ENCODE results near the gene NOTCH1. TPM values are rescaled to one million over a fixed set of nuclear protein-coding genes. Genes with fewer than 3 reads are reported as not detected.

Gene NOTCH1
- polyA plus RNA-seq, 1 donor from 2014 or later, result 0.15 TPM

GRCh38 chr9:136510561-136510960, 35.3 kb downstream of the NOTCH1 start:
- H3K27ac ChIP-seq (ENCODE audit: low read length), result no peak overlapping the region
- H3K9me2 ChIP-seq (ENCODE audit: insufficient read depth, low read length), result no peaks in the 10 kb centered on the region
- no peaks in the 10 kb centered on the region for H3K36me3 ChIP-seq (ENCODE audit: insufficient read depth, low read length)

GRCh38 chr9:136509549-136509948, 36.3 kb downstream of the NOTCH1 start:
- Histone ChIP-seq H4K20me1 (ENCODE audit: insufficient read depth) (no peaks in the 10 kb centered on the region), H3K4me3 (ENCODE audit: low read length) (no peak overlapping the region), H3K36me3 (ENCODE audit: insufficient read depth, low read length) (no peaks in the 10 kb centered on the region), H3K9ac (ENCODE audit: low read length) (no peak overlapping the region), H3K4me2 (ENCODE audit: low read length) (no peak overlapping the region), H3K27ac (ENCODE audit: low read length) (no peak overlapping the region), H3F3A (ENCODE audit: insufficient read depth, low read length, poor library complexity, severe bottlenecking) (no peaks in the 10 kb centered on the region), H3K27me3 (ENCODE audit: insufficient read depth, low read depth, low read length) (no peaks in the 10 kb centered on the region), H3K9me3 (ENCODE audit: low read length) (no peaks in the 10 kb centered on the region), H3K9me2 (ENCODE audit: insufficient read depth, low read length) (no peaks in the 10 kb centered on the region), H3K79me2 (replicated peaks; ENCODE audit: insufficient read depth, low read length) (no peaks in the 10 kb centered on the region), H2AFZ (ENCODE audit: low read depth, low read length) (no peak overlapping the region)
- TF ChIP-seq RAD21 (conservative IDR thresholded peaks at IDR 0.05) (no peak), TAF1 (IDR thresholded peaks at IDR 0.05; ENCODE audit: low read depth) (no peak), REST (IDR thresholded peaks at IDR 0.05; ENCODE audit: borderline replicate concordance) (no peak), POLR2AphosphoS5 (IDR thresholded peaks at IDR 0.05) (no peak), CTCF (IDR thresholded peaks at IDR 0.05; ENCODE audit: poor library complexity, severe bottlenecking) (no peak), MXI1 (conservative IDR thresholded peaks at IDR 0.05; ENCODE audit: poor library complexity, severe bottlenecking) (no peak), EZH2 (IDR thresholded peaks at IDR 0.05; ENCODE audit: borderline replicate concordance, insufficient read depth, low read length, poor library complexity, severe bottlenecking) (no peak)

More at GRCh38 chr9:136510561-136510960, 35.3 kb downstream of the NOTCH1 start:
- no peaks in the 10 kb centered on the region for H3K9me3 ChIP-seq (ENCODE audit: low read length)
- H3F3A ChIP-seq (ENCODE audit: insufficient read depth, low read length, poor library complexity, severe bottlenecking), result no peaks in the 10 kb centered on the region
- TF ChIP-seq MXI1 (conservative IDR thresholded peaks at IDR 0.05; ENCODE audit: poor library complexity, severe bottlenecking) (no peak), POLR2AphosphoS5 (IDR thresholded peaks at IDR 0.05) (no peak), EP300 (conservative IDR thresholded peaks at IDR 0.05; ENCODE audit: poor library complexity, severe bottlenecking) (no peak), TAF1 (IDR thresholded peaks at IDR 0.05; ENCODE audit: low read depth) (no peak), RAD21 (conservative IDR thresholded peaks at IDR 0.05) (no peak), REST (IDR thresholded peaks at IDR 0.05; ENCODE audit: borderline replicate concordance) (no peak), SMC3 (conservative IDR thresholded peaks at IDR 0.05; ENCODE audit: poor library complexity) (no peak), EZH2 (IDR thresholded peaks at IDR 0.05; ENCODE audit: borderline replicate concordance, insufficient read depth, low read length, poor library complexity, severe bottlenecking) (no peak), CTCF (IDR thresholded peaks at IDR 0.05; ENCODE audit: poor library complexity, severe bottlenecking) (no peak)
- no peaks in the 10 kb centered on the region for H3K79me2 ChIP-seq (replicated peaks; ENCODE audit: insufficient read depth, low read length)
- H3K4me3 ChIP-seq (ENCODE audit: low read length), result no peak overlapping the region
- no peaks in the 10 kb centered on the region for H3K27me3 ChIP-seq (ENCODE audit: insufficient read depth, low read depth, low read length)
- H3K4me2 ChIP-seq (ENCODE audit: low read length), result no peak overlapping the region
- no peak overlapping the region for H2AFZ ChIP-seq (ENCODE audit: low read depth, low read length)
- no peaks in the 10 kb centered on the region for H4K20me1 ChIP-seq (ENCODE audit: insufficient read depth)
- H3K9ac ChIP-seq (ENCODE audit: low read length), result no peak overlapping the region
